Activated CD4-positive, alpha-beta T cell treated with anti-CD3 and anti-CD28 coated beads, Interleukin-2, amount 10 ng/mL, durations not matched to agents 24 days and 14 days (primary cell): ENCODE results near the gene STUM. TPM values are rescaled to one million over a fixed set of nuclear protein-coding genes. Genes with fewer than 3 reads are reported as not detected.
"Not testable (repeated sequence)": the region's sequence is repeated elsewhere in the genome, so short reads cannot be mapped to it uniquely, and the experiment has no call there.

ENCODE experiments used
- DNase-seq: peaks from one replicate; pipeline ENCODE4 v3.0.0; 2022
- H3K27ac Mint-ChIP-seq: one replicate; pipeline ENCODE4 v1.8.0; 2022; ENCODE audit warnings: mild to moderate bottlenecking, mixed read lengths
- H3K27me3 Mint-ChIP-seq: one replicate; pipeline ENCODE4 v1.8.0; 2022; ENCODE audit warnings: mixed read lengths
- H3K36me3 Mint-ChIP-seq: one replicate; pipeline ENCODE4 v1.8.0; 2022; ENCODE audit warnings: low read depth, mild to moderate bottlenecking, mixed read lengths
- H3K4me1 Mint-ChIP-seq: one replicate; pipeline ENCODE4 v1.8.0; 2021; ENCODE audit warnings: mixed read lengths
- H3K4me3 Mint-ChIP-seq: one replicate; pipeline ENCODE4 v1.8.0; 2022; ENCODE audit warnings: mild to moderate bottlenecking, moderate library complexity, mixed read lengths
- H3K9me3 Mint-ChIP-seq: one replicate; pipeline ENCODE4 v1.8.0; 2021; ENCODE audit warnings: mixed read lengths
- intact Hi-C: fragments of 100-400 bp; cut with micrococcal nuclease; formaldehyde crosslinking; loops from one replicate; pipeline ENCODE4 v1.15.1; 2023
- total RNA-seq: library from RNA; stranded (reverse); gene quantifications from 2 replicates; pipeline ENCODE4 v1.2.3, GENCODE V29; 2022

Gene STUM
- total RNA-seq = not detected in 2 replicates

GRCh38 chr1:226548256-226549093 lies at the start of gene STUM:
Gene STUM (plus strand): TSS chr1:226548764. CDS start chr1:226548905, 141 bp downstream.
- DNase-seq = peak; percentile 71
- intact Hi-C loops = loop anchor here (10.0 kb wide), 1 partner anchor 186 kb away; the partner anchor contains the start of gene ITPKB
- H3K9me3 Mint-ChIP-seq = no peaks in the 10 kb centered on the region

GRCh38 chr1:226499699-226500098 lies 48.9 kb upstream of the STUM start:
- H3K4me1 Mint-ChIP-seq, H3K27ac Mint-ChIP-seq, H3K9me3 Mint-ChIP-seq, intact Hi-C loops, H3K36me3 Mint-ChIP-seq, DNase-seq, H3K4me3 Mint-ChIP-seq: not testable (repeated sequence)
- peaks cover 38% of the 10 kb centered on the region for H3K27me3 Mint-ChIP-seq

More at GRCh38 chr1:226548256-226549093, at the start of gene STUM:
- no peaks in the 10 kb centered on the region for H3K36me3 Mint-ChIP-seq
- H3K27ac Mint-ChIP-seq = no peak within 1 kb of the TSS
- peaks cover 9% of the 10 kb centered on the region for H3K4me1 Mint-ChIP-seq
- H3K4me3 Mint-ChIP-seq = peak within 1 kb of the TSS; percentile 43
- peaks cover 68% of the 10 kb centered on the region for H3K27me3 Mint-ChIP-seq

GRCh38 chr1:226506021-226506420 lies 42.5 kb upstream of the STUM start:
- intact Hi-C loops = no loop called here
- H3K4me3 Mint-ChIP-seq = no peak overlapping the region
- no peaks in the 10 kb centered on the region for H3K9me3 Mint-ChIP-seq
- H3K4me1 Mint-ChIP-seq = no peaks in the 10 kb centered on the region
- H3K27ac Mint-ChIP-seq = no peak overlapping the region
- no peaks in the 10 kb centered on the region for H3K36me3 Mint-ChIP-seq
- H3K27me3 Mint-ChIP-seq = peaks cover 44% of the 10 kb centered on the region
- no peak for DNase-seq

- Mint-ChIP-seq H3K9me3 (no peaks in the 10 kb centered on the region), H3K36me3 (no peaks in the 10 kb centered on the region), H3K4me1 (no peaks in the 10 kb centered on the region), H3K27ac (no peak overlapping the region), H3K4me3 (no peak overlapping the region), H3K27me3 (peaks cover 40% of the 10 kb centered on the region)
- intact Hi-C loops = no loop called here
- DNase-seq = no peak
These were observed 41.6 kb upstream of the STUM start for GRCh38 chr1:226506921-226507320.

- H3K4me1 Mint-ChIP-seq = no peaks in the 10 kb centered on the region
- peaks cover 20% of the 10 kb centered on the region for H3K27me3 Mint-ChIP-seq
- no peak overlapping the region for H3K27ac Mint-ChIP-seq
- no peak overlapping the region for H3K4me3 Mint-ChIP-seq
- no peak for DNase-seq
- intact Hi-C loops = no loop called here
- no peaks in the 10 kb centered on the region for H3K9me3 Mint-ChIP-seq
- no peaks in the 10 kb centered on the region for H3K36me3 Mint-ChIP-seq
These were observed 38.1 kb upstream of the STUM start for GRCh38 chr1:226510453-226510852.

GRCh38 chr1:226511296-226511695 lies 37.3 kb upstream of the STUM start:
- H3K4me1 Mint-ChIP-seq = no peaks in the 10 kb centered on the region
- H3K27me3 Mint-ChIP-seq = peaks cover 15% of the 10 kb centered on the region
- intact Hi-C loops = no loop called here
- H3K4me3 Mint-ChIP-seq = no peak overlapping the region
- no peak for DNase-seq
- no peak overlapping the region for H3K27ac Mint-ChIP-seq
- H3K36me3 Mint-ChIP-seq = no peaks in the 10 kb centered on the region
- H3K9me3 Mint-ChIP-seq = no peaks in the 10 kb centered on the region

- Mint-ChIP-seq H3K9me3 (no peaks in the 10 kb centered on the region), H3K27ac (no peak overlapping the region), H3K36me3 (no peaks in the 10 kb centered on the region), H3K27me3 (peaks cover 15% of the 10 kb centered on the region), H3K4me3 (no peak overlapping the region), H3K4me1 (no peaks in the 10 kb centered on the region)
- intact Hi-C loops = no loop called here
- DNase-seq = no peak
These were observed 36.4 kb upstream of the STUM start for GRCh38 chr1:226512076-226512728.

GRCh38 chr1:226518375-226518774 lies 30.2 kb upstream of the STUM start:
- Mint-ChIP-seq H3K9me3 (no peaks in the 10 kb centered on the region), H3K4me3 (no peak overlapping the region), H3K4me1 (no peaks in the 10 kb centered on the region), H3K27me3 (peaks cover 12% of the 10 kb centered on the region), H3K36me3 (no peaks in the 10 kb centered on the region), H3K27ac (no peak overlapping the region)
- intact Hi-C loops = no loop called here
- no peak for DNase-seq

GRCh38 chr1:226519135-226519534 lies 29.4 kb upstream of the STUM start:
- intact Hi-C loops = no loop called here
- Mint-ChIP-seq H3K4me1 (no peaks in the 10 kb centered on the region), H3K9me3 (no peaks in the 10 kb centered on the region), H3K4me3 (no peak overlapping the region), H3K36me3 (no peaks in the 10 kb centered on the region), H3K27ac (no peak overlapping the region), H3K27me3 (peaks cover 11% of the 10 kb centered on the region)
- DNase-seq = no peak

- H3K27ac Mint-ChIP-seq = no peak overlapping the region
These were observed 28.6 kb upstream of the STUM start for GRCh38 chr1:226519716-226520598.

GRCh38 chr1:226520640-226521355 lies 27.8 kb upstream of the STUM start:
- no peak overlapping the region for H3K27ac Mint-ChIP-seq
- peaks cover 15% of the 10 kb centered on the region for H3K27me3 Mint-ChIP-seq
- no peaks in the 10 kb centered on the region for H3K9me3 Mint-ChIP-seq
- H3K4me1 Mint-ChIP-seq = no peaks in the 10 kb centered on the region
- no peak for DNase-seq
- intact Hi-C loops = no loop called here
- H3K36me3 Mint-ChIP-seq = no peaks in the 10 kb centered on the region
- H3K4me3 Mint-ChIP-seq = no peak overlapping the region

More at GRCh38 chr1:226519716-226520598, 28.6 kb upstream of the STUM start:
- no peak for DNase-seq
- H3K4me3 Mint-ChIP-seq = no peak overlapping the region
- intact Hi-C loops = no loop called here
- H3K4me1 Mint-ChIP-seq = no peaks in the 10 kb centered on the region
- no peaks in the 10 kb centered on the region for H3K9me3 Mint-ChIP-seq
- H3K27me3 Mint-ChIP-seq = peaks cover 14% of the 10 kb centered on the region
- H3K36me3 Mint-ChIP-seq = no peaks in the 10 kb centered on the region

- H3K4me1 Mint-ChIP-seq = no peaks in the 10 kb centered on the region
- H3K4me3 Mint-ChIP-seq = no peak overlapping the region
- no peaks in the 10 kb centered on the region for H3K9me3 Mint-ChIP-seq
- H3K27ac Mint-ChIP-seq = no peak overlapping the region
- H3K36me3 Mint-ChIP-seq = no peaks in the 10 kb centered on the region
- H3K27me3 Mint-ChIP-seq = peaks cover 13% of the 10 kb centered on the region
- DNase-seq = no peak
- intact Hi-C loops = no loop called here
These were observed 24.7 kb upstream of the STUM start for GRCh38 chr1:226523646-226524406.

GRCh38 chr1:226524547-226524946 lies 24.0 kb upstream of the STUM start:
- Mint-ChIP-seq H3K4me3 (no peak overlapping the region), H3K27ac (no peak overlapping the region), H3K9me3 (no peaks in the 10 kb centered on the region), H3K4me1 (no peaks in the 10 kb centered on the region), H3K36me3 (no peaks in the 10 kb centered on the region), H3K27me3 (peaks cover 13% of the 10 kb centered on the region)
- intact Hi-C loops = no loop called here
- no peak for DNase-seq
